GM19395 (cell line): Measurements from ENCODE around the gene KCTD18.
A peak's percentile ranks its signal among the peaks of the same experiment; 100 is the strongest.

Experiments
- ATAC-seq: cut with Tn5 transposase; IDR thresholded peaks from one replicate; pipeline ENCODE4 v1.9.1; 2021; ENCODE audit warnings: mild to moderate bottlenecking, moderate library complexity; ENCODE audit not compliant: unreplicated experiment

KCTD18 gene

DNA sequence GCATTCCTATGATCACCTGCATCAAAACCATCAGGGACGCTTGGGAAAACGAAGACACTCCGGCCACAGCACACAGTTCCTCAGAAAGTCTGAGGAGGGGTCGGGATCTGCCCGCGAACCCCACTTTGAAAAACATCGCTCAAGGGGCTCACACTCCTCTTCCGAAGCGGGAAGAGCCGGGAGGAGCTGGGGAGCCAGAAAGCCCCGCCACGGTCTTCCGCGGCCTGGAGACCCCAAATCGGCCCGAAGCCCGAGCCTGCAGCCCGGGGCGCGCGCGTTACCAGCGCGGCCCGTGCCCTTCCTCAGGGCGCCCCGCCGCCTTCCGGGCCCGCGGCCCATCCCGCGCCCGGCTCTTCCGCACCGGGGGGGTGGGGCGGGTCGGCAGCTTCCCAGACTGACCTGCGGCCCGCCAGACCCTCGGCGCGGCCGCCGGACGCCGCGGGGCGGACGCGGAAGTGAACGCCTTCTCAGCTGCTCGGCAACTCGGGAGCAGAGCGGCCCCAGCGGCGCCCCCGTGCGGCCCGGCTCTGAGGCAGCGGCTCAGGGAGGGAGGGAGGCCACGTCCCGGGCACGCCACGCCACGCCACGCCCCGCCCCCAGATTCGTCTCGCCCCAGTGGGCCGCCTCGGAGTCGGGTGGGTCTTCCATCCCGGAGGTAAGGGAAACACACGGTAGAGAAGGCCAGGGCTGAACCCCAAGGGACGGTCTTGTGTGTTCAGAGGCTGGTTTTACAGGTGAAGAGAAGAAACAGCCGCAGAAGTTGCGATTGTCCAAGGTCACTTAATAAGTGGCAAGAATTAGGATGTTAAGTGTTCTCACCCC lies at the start of gene KCTD18:
TSS of gene KCTD18 (minus strand) at position 457 of the 822 bp plus-strand sequence. CDS start 3,052 bp downstream, outside the sequence.
- ATAC-seq = peak; percentile 96

DNA sequence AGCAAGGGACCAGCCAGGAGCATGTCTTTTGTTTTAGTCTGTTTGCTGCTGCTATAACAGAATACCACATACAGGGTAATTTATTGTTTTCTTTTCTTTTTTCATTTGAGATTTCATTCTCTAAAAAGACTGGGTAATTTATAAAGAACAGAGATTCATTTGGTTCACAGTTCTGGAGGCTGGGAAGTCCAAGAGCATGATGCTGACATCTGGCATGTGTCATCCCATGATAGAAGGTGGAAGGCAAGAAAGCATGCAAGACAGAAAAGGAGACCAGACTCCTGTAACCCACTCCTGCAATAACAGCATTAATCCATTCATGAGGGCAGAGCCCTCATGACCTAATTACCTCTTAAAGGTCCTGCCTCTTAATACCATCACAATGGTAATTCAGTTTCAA lies 30.9 kb upstream of the KCTD18 start:
- ATAC-seq = no peak

DNA sequence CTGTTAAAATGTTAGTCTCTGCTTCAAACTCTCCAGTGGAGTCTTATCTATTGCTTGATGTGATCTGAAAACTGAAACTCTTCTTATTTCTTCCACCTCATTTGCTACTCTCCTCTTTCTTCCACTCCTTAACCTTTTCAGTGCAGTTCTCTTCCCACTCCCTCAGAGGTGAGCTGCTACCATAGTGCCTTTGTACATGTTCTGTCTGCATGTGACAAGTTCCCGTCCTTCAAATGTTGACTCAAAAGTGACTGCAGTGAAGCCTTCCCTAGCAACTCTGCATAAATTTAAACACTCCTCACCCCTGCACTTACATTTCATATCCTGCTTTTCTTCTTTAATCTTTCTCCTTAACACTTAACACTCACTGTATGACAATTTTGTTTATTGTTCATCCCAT lies 28.3 kb upstream of the KCTD18 start:
- no peak for ATAC-seq

DNA sequence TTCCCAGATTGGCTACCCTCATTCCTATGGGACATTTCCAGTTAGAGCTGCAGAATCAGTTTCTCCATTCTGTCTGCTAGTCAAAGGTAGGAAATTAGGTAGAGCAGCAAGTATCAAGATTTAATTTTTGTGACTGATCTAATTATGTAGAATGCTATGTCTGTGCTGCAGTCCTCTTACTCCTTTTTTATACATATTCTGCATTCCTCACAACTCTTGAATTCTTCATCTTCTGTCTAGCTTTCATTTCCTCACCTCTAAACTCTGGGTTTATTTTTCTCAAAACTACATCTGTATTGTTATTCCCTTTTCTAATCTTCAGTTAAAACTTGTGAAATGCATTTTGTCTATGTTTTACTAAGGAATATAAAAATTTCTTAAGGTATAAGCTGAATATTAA lies 24.7 kb upstream of the KCTD18 start:
- ATAC-seq = no peak

DNA sequence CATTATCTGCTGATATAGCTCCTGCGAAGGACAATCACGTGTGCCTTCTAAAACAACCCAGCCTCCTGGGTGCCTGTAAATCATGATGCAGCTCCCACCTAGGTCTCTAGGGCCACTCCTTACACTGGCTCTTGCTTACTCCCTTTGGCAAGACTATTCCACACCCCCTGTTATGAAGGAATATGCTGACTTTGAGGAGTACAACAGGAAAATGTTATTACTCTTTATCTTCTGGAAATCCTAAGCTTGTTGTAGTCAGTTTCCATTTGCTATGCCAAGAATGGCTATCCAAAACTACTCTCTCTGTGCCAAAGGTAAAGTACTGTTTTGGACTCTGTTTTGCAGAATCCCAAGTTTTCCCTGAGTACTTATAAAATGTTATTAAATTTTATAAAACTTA lies 23.9 kb upstream of the KCTD18 start:
- ATAC-seq = no peak

DNA sequence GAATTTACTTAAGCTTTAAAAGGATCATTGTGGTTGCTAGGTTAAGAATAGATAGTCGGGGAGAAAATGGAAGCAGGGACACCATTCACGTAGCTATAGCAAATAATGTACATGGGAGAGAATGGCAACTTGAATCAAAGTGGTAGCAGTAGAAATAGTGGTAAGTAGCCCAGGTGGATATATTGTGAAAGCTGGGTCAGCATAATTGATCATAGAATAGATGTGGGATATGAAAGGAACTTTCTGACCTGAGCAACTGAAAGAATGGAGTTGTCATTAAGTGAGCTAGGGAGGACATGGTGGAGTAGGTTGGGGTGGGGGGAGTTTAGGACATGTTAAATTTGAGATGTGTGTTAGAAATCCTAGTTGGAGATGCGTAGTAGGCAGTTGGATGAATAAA lies 18.4 kb upstream of the KCTD18 start:
- no peak for ATAC-seq

DNA sequence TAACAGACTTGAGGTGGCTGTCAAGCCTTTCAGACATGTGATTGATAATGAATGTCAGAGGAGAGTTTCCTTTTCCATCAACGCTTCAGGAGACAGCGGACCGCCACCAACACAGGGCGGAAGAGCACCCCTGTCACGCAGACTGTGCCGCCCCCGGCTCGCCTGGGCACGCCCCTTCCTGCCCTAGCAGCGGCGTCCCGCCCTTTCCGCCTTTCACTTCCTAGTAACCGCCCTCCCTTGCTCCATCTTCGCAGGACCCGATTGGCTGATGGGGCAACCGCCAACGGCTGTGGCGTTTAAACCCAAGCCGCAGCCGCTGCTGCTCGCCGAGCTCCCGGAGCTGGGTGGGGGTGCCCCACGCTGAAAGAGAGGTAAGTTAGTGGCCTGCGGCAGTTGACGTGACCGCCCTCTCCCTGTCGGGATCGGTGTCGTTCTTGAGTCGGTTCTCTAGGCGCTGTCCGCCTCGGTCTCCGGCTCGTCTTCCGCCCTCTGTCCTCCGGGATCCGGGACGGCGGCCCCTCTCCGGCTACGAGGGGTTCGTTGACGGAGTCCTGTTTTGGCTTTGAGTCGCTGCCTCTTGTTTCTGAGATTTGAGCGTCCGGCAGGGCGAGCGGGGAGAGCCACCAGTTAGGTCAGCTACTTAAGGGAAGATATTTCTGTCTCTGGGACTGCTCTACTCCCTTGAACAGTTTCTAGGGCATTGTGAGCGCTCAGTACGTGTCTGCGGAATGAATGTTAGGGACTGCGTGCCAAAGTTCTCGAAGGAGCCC lies 16.2 kb upstream of the KCTD18 start, which contains the start of gene SGO2:
TSS of gene SGO2 (plus strand) at position 326 of the 770 bp plus-strand sequence. CDS start 6,769 bp downstream, outside the sequence.
- peak; percentile 100 for ATAC-seq

DNA sequence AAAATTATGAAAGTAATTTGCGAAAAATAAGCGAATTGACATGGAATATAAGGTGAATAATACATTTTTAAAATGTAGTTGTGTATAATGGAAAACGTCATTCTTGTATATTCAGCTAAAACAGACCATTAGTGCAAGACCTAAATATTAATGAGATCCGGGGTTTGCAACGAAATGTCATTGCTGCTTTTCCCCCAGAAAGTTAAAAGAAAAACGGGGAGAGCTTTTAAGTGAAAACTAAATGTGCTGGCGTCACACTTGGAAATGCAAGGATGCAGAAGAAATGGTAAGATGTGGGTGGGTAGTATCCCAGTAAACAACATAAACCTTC lies 15.6 kb upstream of the KCTD18 start:
- no peak for ATAC-seq

DNA sequence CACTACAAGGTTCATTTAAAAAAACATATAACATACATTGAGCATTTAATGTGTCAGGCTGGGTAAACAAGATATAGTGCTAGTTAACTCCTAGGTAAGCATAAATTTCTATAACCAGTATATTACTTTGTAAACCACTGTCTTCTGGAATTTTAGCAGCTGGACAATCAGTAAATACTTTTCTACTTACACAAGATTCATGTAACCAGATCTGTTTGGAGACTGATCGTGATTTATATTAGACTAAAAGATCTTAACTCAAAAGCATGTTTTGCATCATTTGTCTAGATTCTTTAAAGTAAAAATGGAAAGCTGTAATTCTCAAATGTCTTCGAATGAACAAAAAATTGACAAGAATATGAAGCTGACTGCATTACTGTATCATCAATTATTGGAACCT lies 15.2 kb upstream of the KCTD18 start:
- no peak for ATAC-seq

DNA sequence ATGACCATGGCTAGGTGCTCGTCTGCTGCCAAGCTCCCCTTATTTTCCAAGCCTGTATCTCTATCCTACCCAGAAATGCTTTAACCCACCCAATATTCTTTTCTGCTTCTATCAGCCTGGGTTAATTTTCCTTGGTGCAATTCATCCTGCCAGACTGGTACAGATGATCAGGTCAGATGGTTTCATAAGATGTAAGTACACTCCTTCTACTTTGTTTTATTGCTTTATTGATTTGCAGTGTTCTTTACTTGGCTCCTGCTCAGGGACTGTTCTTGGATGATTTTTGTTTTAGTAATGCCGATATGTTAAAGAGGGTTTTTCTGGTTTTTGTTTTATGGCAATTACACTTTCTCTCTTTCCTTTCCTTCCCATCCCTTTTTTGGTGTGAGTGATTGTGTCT lies 13.7 kb upstream of the KCTD18 start:
- no peak for ATAC-seq

DNA sequence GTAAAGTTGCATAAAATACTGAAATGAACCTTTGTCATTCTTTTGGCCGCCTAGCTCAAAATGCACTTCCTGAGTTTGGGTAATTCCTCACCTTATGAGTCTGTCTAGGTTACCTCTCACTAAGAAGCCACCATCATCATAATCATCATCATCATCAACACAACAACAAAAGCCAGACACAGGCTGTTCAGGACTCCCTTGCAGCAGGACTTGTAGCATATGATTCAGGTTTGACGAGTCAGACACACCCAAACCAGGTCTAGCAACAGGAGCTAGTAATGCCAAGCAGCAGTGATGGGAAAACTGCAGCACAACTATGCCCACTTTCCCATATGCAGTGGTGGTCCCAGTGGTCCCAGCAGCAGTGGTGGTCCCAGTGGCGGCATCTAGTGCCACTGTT lies 13.3 kb upstream of the KCTD18 start:
- no peak for ATAC-seq

DNA sequence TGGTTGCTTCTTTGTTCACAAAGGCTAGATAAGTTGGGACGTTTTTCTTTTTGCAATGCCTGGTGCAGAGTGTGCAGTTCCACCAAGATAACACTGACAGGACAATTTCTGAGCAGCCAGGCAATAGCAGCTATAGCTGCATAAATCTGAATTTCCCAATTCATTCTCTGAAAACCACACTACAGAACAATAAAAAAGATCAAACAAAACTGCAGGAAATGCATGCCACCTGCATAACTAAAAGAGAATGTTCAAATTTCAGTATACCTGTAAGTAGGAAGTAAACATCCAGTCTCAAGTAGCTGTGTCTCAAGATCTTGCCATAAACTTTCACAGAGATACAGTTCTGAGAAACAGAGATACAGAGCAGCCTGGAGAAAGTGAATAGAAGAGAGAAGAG lies 5.3 kb upstream of the KCTD18 start:
- no peak for ATAC-seq

DNA sequence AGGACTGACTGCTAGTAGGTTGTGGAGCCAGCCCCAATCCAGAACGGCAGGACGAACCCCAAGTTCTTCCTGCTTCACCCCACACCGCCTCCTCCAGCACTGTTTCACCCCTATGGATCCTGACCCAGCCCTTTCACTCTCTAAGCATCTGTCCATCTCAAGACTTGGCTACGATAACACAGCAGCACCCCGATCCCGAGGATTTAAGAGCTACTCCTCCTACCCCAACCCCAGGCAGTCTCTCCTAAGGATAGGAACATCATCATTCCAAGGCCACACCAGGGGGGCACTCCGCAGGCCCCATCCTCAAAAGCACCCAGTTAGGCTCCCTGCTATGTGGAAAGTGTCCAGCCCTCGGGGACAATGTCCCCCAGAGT lies 645 bp downstream of the KCTD18 start:
- no peak for ATAC-seq

DNA sequence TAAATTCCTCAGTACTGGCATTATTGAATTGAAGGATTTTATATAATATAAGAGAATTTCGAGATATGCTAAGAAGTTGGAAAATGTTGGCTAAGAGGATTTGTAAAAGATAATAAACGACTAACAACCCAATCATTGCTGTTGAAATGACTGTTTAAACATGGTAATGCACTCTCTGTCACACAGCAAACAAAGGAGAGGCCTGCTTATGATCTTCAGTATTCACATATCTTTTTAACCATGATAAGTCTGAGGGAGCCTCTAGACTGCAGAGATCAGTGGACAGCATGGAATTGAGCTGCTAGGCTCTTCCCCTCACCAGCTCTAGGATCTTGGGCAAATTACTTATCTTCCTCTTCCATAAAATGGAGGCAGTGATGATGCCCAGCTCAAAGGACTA lies 2.7 kb downstream of the KCTD18 start:
- no peak for ATAC-seq

DNA sequence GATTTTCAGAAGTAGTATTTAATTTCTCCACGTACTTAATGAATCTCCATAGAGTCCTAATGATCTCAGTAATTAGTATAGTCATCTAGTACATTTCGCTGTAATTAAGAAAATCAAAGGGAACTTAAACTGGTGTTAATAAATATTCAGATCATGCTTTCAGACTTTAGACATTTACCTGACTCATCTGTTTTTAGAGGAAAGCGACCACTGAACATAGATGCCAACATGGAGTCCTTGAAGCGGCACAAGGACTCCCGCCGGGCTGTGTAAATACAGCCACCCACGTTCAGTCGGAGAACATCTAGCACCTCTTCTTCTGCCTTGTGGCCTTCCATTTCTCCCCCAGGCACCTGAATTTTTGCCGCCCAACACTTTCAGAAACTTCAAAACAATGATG lies 3.2 kb downstream of the KCTD18 start:
- no peak for ATAC-seq

DNA sequence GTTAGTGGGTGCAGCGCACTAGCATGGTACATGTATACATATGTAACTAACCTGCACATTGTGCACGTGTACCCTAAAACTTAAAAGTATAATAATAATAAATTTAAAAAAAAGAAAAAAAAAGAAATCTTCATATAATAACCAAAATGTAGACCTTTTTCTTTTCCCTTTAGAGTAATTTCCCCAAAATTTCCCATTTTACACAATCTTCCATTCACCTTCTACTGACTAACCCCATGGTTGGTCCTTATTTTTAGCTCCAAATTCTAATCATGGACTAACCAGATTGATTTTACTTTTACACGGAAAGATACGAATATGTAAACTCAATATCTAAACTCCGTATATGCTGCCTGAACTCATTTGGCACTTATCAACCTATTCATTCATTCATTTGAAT lies 7.7 kb downstream of the KCTD18 start:
- ATAC-seq = no peak

DNA sequence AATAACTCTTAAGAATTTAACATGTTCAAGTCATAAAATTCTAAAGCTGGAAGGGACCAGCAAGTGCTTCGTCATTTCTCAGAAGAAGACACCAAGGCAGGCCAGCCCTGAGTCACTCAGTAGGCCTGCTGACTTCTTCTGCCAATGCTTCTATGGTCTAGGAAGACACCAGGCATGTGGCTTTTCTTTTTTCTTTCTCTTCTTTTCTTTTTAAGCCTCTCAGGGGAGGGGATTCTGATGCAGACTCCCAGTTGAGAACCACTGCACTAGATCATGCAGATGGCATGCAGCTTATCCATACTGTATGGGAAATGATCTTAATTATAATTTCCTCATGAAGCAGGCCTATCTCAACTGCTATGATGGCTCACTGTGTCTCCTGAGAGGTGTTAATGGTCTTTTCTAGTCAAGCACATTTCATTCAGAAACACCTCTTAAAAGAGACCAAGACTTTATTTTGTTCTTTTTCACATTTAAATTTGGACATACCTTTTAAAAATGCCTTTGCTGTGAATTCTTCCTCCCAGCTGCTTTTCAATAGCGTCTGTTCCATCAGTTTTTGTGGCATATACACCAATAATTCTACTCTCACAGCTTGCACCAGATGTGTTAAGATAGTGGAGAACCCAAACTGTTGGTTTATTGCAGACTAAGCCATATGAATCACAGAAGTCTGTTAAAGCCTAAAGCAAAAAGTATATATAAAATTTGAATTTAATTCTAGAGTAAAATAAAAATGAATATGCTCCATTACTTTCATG lies 11.3 kb downstream of the KCTD18 start:
- no peak for ATAC-seq

DNA sequence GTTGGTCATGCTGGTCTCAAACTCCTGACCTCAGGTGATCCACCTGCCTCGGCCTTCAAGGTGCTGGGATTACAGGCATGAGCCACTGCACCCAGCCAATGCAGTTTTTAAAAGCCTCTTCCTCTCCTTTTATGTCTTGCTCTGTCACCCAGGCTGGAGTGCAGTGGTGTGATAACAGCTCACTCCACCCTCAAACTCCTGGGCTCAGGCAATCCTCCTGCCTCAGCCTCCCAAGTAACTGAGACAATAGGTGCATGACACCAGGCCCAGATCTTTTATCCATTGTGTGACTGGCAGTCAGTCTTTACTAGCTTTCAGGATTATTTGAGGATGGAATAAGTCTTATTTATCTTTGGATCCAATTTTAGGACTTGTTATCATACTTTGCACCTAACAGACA lies 13.2 kb downstream of the KCTD18 start:
- ATAC-seq = no peak

DNA sequence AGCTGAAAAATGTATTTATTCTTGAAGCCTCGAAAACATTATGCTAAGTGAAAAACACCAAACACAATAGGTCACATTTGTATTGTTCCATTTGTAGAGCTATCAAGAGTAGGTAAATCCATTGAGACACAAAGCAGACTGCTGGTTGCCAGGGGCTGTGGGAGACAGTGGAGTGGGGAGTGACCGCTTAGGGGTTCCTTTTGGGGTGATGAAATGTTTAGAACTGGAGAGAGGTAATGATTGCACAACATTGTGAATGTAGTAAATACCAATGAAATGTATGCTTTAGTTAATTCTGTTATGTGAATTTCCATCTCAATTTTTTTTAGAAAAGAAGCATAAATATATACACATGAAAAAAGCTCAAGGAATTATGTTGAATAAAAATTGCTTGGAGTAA lies 15.8 kb downstream of the KCTD18 start:
- ATAC-seq = no peak

DNA sequence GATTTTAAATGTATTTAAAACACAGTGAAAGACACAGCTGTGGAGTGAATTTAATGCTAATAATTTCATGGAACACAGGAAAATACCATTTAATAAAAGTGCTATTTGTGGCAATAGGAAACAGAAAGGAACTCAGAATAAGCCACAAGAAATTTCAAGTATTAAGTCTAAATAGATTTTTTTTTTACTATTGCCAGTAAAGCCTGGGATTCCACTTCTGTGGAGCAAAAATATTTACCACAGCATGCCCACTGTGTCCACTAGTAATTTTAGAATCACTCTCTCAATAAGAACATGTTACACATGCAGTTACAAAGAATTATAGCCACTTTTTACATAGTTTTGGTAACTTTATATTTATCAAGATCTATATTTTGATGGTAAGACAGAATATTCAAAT lies 17.2 kb downstream of the KCTD18 start:
- ATAC-seq = no peak

DNA sequence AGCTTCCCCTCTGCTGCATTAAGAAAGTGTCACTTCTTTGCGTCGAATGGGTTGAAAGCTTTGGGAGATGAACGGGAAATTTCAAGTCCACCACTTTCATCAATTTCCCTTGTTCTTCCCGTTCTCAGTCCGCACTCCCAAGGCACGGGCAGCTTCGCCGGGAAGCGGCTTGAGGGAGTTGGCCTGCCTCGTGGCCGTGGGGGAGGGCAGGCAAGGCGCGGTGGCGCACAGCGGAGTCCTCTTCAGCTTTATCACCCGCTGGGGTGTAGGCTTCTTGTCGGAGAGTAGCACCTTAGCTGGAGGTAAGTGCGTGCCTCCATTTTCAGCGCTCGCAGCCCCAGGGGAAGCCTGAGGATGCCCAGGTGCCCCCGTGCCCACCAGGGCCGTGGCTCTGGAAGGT lies 19.9 kb downstream of the KCTD18 start:
- no peak for ATAC-seq

DNA sequence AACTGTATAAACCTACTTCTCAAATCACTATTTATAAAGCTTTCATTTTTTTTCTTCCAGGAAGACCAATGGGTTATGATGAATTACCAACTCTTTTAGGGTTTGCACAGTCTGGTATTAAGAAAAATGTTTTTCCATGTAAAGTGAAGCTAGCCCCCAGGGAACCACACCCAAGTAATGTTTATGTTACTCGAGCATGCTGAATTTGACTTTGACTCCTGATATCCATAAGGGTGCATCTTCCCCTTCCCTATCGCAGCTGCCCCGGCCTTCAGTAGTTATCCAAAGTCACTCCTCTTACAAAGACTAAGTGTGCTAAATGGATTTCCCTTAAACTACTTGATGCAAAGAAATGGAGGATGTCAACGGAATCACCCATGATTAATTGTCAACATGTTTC lies 21.7 kb downstream of the KCTD18 start:
- no peak for ATAC-seq
